WTC11 (cell line): ENCODE data around the gene KCNMA1. TPM values are rescaled to one million over a fixed set of nuclear protein-coding genes. Genes with fewer than 3 reads are reported as not detected.

Source experiments
- ATAC-seq: fragments of 200-7000 bp; cut with Tn5 transposase; 2 replicates; pipeline ENCODE4 v1.10.0; 2021; ENCODE audit warnings: mild to moderate bottlenecking, moderate library complexity
- CTCF ChIA-PET: fragments of 300-600 bp; sonication (Branson Sonifier 250); formaldehyde crosslinking; loops from one replicate; lab custom pipeline; 2021; ENCODE audit warnings: antibody characterized with exemption; lab: Charles Lee
- POLR2A ChIA-PET: fragments of 350-600 bp; sonication (Branson Sonifier 250); formaldehyde crosslinking; loops from one replicate; lab custom pipeline; 2021; ENCODE audit warnings: antibody characterized with exemption; lab: Charles Lee
- DNase-seq: peaks from one replicate; pipeline ENCODE4 v3.0.0; 2021; ENCODE audit warnings: low spot score
- H3K27ac Mint-ChIP-seq: 2 replicates; pipeline ENCODE4 v1.8.0; 2021; ENCODE audit warnings: mixed read lengths
- H3K27me3 Mint-ChIP-seq: 2 replicates; pipeline ENCODE4 v1.8.0; 2021; ENCODE audit warnings: low read depth, mild to moderate bottlenecking, moderate library complexity, mixed read lengths
- H3K36me3 Mint-ChIP-seq: 2 replicates; pipeline ENCODE4 v1.8.0; 2021; ENCODE audit warnings: mixed read lengths
- H3K4me1 Mint-ChIP-seq: 2 replicates; pipeline ENCODE4 v1.8.0; 2022; ENCODE audit warnings: mixed read lengths
- H3K4me3 Mint-ChIP-seq: 2 replicates; pipeline ENCODE4 v1.8.0; 2021; ENCODE audit warnings: mild to moderate bottlenecking, moderate library complexity, mixed read lengths
- H3K9me3 Mint-ChIP-seq: 2 replicates; pipeline ENCODE4 v1.8.0; 2021; ENCODE audit warnings: mixed read lengths
- AFF4 ChIP-seq: sonication (generic); formaldehyde crosslinking; IDR thresholded peaks from 2 replicates; pipeline ENCODE4 v1.8.1; 2023; ENCODE audit warnings: mild to moderate bottlenecking, missing genetic modification reagents, borderline replicate concordance
- E2F5 ChIP-seq: sonication (generic); formaldehyde crosslinking; IDR thresholded peaks from 2 replicates; pipeline ENCODE4 v1.8.1; 2022; ENCODE audit warnings: mild to moderate bottlenecking, moderate library complexity, missing genetic modification reagents
- FOXJ3 ChIP-seq: sonication (generic); formaldehyde crosslinking; IDR thresholded peaks from 2 replicates; pipeline ENCODE4 v1.9.0; 2021; ENCODE audit warnings: missing genetic modification reagents, mild to moderate bottlenecking, borderline replicate concordance
- FOXK1 ChIP-seq: sonication (generic); formaldehyde crosslinking; IDR thresholded peaks from 2 replicates; pipeline ENCODE4 v1.8.0; 2022; ENCODE audit warnings: mild to moderate bottlenecking, moderate library complexity, missing genetic modification reagents
- GRHL2 ChIP-seq: fragments of 250-450 bp; sonication (Bioruptor Pico); IDR thresholded peaks from 2 replicates; pipeline ENCODE4 v1.8.0; 2022; ENCODE audit warnings: mild to moderate bottlenecking, moderate library complexity; ENCODE audit not compliant: insufficient replicate concordance, severe bottlenecking
- GTF2I ChIP-seq: fragments of 250-450 bp; sonication (Bioruptor Pico); conservative IDR thresholded peaks from 2 replicates; pipeline ENCODE4 v1.4.0; 2021; ENCODE audit warnings: mild to moderate bottlenecking
- HMGXB4 ChIP-seq: sonication (generic); formaldehyde crosslinking; IDR thresholded peaks from 2 replicates; pipeline ENCODE4 v1.8.1; 2023; ENCODE audit warnings: mild to moderate bottlenecking, moderate library complexity, missing genetic modification reagents
- IRF2 ChIP-seq: sonication (generic); formaldehyde crosslinking; IDR thresholded peaks from 2 replicates; pipeline ENCODE4 v1.8.0; 2022; ENCODE audit warnings: low read depth, missing genetic modification reagents, borderline replicate concordance
- MLX ChIP-seq: sonication (generic); formaldehyde crosslinking; IDR thresholded peaks from 2 replicates; pipeline ENCODE4 v1.8.1; 2023; ENCODE audit warnings: mild to moderate bottlenecking, missing genetic modification reagents, moderate library complexity
- MYBL2 ChIP-seq: sonication (generic); formaldehyde crosslinking; IDR thresholded peaks from 2 replicates; pipeline ENCODE4 v1.8.1; 2023; ENCODE audit warnings: mild to moderate bottlenecking, moderate library complexity, missing genetic modification reagents
- NR3C1 ChIP-seq: sonication (generic); formaldehyde crosslinking; conservative IDR thresholded peaks from 2 replicates; pipeline ENCODE4 v1.8.1; 2023; ENCODE audit warnings: low read depth, mild to moderate bottlenecking, missing genetic modification reagents
- RORB ChIP-seq: fragments of 250-450 bp; sonication (Bioruptor Pico); IDR thresholded peaks from 2 replicates; pipeline ENCODE4 v1.9.0; 2021; ENCODE audit warnings: mild to moderate bottlenecking
- SMAD4 ChIP-seq: sonication (generic); formaldehyde crosslinking; IDR thresholded peaks from 2 replicates; pipeline ENCODE4 v1.8.0; 2022; ENCODE audit warnings: mild to moderate bottlenecking, missing genetic modification reagents
- SOX15 ChIP-seq: fragments of 250-450 bp; sonication (Bioruptor Pico); IDR thresholded peaks from 2 replicates; pipeline ENCODE4 v1.9.0; 2021; ENCODE audit warnings: mild to moderate bottlenecking
- TEAD1 ChIP-seq: sonication (generic); formaldehyde crosslinking; IDR thresholded peaks from 2 replicates; pipeline ENCODE4 v1.8.0; 2022; ENCODE audit warnings: mild to moderate bottlenecking, missing genetic modification reagents
- TEAD4 ChIP-seq: sonication (generic); formaldehyde crosslinking; IDR thresholded peaks from 2 replicates; pipeline ENCODE4 v1.8.0; 2022; ENCODE audit warnings: mild to moderate bottlenecking, missing genetic modification reagents
- TP53 ChIP-seq: sonication (generic); formaldehyde crosslinking; IDR thresholded peaks from 2 replicates; pipeline ENCODE4 v1.8.1; 2023; ENCODE audit warnings: mild to moderate bottlenecking, missing genetic modification reagents
- ZBTB21 ChIP-seq: sonication (generic); formaldehyde crosslinking; IDR thresholded peaks from 2 replicates; pipeline ENCODE4 v1.8.1; 2023; ENCODE audit warnings: mild to moderate bottlenecking, missing genetic modification reagents, borderline replicate concordance
- ZBTB43 ChIP-seq: sonication (generic); formaldehyde crosslinking; IDR thresholded peaks from 2 replicates; pipeline ENCODE4 v1.8.1; 2023; ENCODE audit warnings: mild to moderate bottlenecking, missing genetic modification reagents
- ZNF232 ChIP-seq: sonication (generic); formaldehyde crosslinking; IDR thresholded peaks from 2 replicates; pipeline ENCODE4 v1.8.0; 2022; ENCODE audit warnings: mild to moderate bottlenecking, missing genetic modification reagents
- ZNF281 ChIP-seq: sonication (generic); formaldehyde crosslinking; IDR thresholded peaks from 2 replicates; pipeline ENCODE4 v1.8.0; 2023; ENCODE audit warnings: mild to moderate bottlenecking, missing genetic modification reagents
- total RNA-seq: library from RNA; stranded (reverse); gene quantifications from 3 replicates; pipeline ENCODE4 v1.2.3, GENCODE V29; 2021

KCNMA1 gene
- total RNA-seq, 1 experiment from 2014 or later = 7.3 TPM

GRCh38 chr10:77602913-77603533 is 34.6 kb downstream of the KCNMA1 start:
- Mint-ChIP-seq H3K4me3 (no peak overlapping the region), H3K27me3 (no peaks in the 10 kb centered on the region), H3K4me1 (peaks cover 14% of the 10 kb centered on the region), H3K9me3 (no peaks in the 10 kb centered on the region), H3K36me3 (no peaks in the 10 kb centered on the region)
- POLR2A ChIA-PET = no interaction called here
- CTCF ChIA-PET = interaction anchor here (0.9 to 1.9 kb wide), 9 partner anchors 12 to 429 kb away, joined by 3 to 7 read pairs (median 4); no protein-coding TSS in a partner anchor
- ATAC-seq = no peak
- TF ChIP-seq ZNF232 (CRISPR knock-in tag) = no peak
- TF ChIP-seq MLX (CRISPR knock-in tag) = no peak
- TF ChIP-seq ZBTB43 = no peak
- no peak for TF ChIP-seq TP53
- no peak for TF ChIP-seq AFF4 (CRISPR knock-in tag)
- no peak for TF ChIP-seq HMGXB4 (CRISPR knock-in tag)
- TF ChIP-seq, all 79 proteins: peak for 0
- no peak overlapping the region for H3K27ac Mint-ChIP-seq
- no peak for DNase-seq

- DNase-seq = no peak
- no peak for ATAC-seq
- TF ChIP-seq HMGXB4 (CRISPR knock-in tag) (no peak), ZNF281 (no peak), ZBTB21 (CRISPR knock-in tag) (no peak), SOX15 (CRISPR knock-in tag) (no peak), TEAD4 (no peak), FOXJ3 (CRISPR knock-in tag) (no peak), SMAD4 (CRISPR knock-in tag) (no peak), TEAD1 (no peak), IRF2 (CRISPR knock-in tag) (no peak), MYBL2 (CRISPR knock-in tag) (no peak), GTF2I (CRISPR knock-in tag) (no peak), FOXK1 (no peak), NR3C1 (CRISPR knock-in tag) (no peak), E2F5 (no peak), GRHL2 (CRISPR knock-in tag) (no peak), RORB (CRISPR knock-in tag) (no peak)
- CTCF ChIA-PET = interaction anchor here (1.0 to 1.7 kb wide), 6 partner anchors 80 to 428 kb away, joined by 3 to 7 read pairs (median 4); no protein-coding TSS in a partner anchor
- H3K4me3 Mint-ChIP-seq = no peak overlapping the region
- peaks cover 14% of the 10 kb centered on the region for H3K4me1 Mint-ChIP-seq
- H3K9me3 Mint-ChIP-seq = peaks cover 3% of the 10 kb centered on the region; the same call in 1 of the 2 replicates
- H3K27ac Mint-ChIP-seq = no peak overlapping the region
- POLR2A ChIA-PET = no interaction called here
- H3K27me3 Mint-ChIP-seq = no peaks in the 10 kb centered on the region
- no peaks in the 10 kb centered on the region for H3K36me3 Mint-ChIP-seq
Observed at GRCh38 chr10:77602231-77602912, 35.2 kb downstream of the KCNMA1 start.
